Adrenal gland (tissue), 19 donors: ENCODE results near the gene NDP. TPM values are rescaled to one million over a fixed set of nuclear protein-coding genes. Genes with fewer than 3 reads are reported as not detected.

Experiments used
- DNase-seq, 7 donors: peaks; one replicate each; pipeline ENCODE4 v3.0.0-alpha.2; 2019 to 2020
- H3K27ac ChIP-seq, 5 donors: fragments of 200-600 bp; sonication (generic) in 4 of 5; 1 replicate in 3 of 5; 2 replicates in 2 of 5; pipeline versions ENCODE4 v1.5.1 to v1.8.0; 2016 to 2020; ENCODE audit warnings: mild to moderate bottlenecking in 1 of 5
- H3K27me3 ChIP-seq: fragments of 200-600 bp; 2 replicates; pipeline ENCODE4 v1.8.0; 2021
- H3K36me3 ChIP-seq, 2 donors: fragments of 200-600 bp; replicated peaks in 1 of 2; 1 replicate in 1 of 2; 2 replicates in 1 of 2; pipeline versions ENCODE4 v1.5.1 to v1.8.0; 2018 to 2022
- H3K4me1 ChIP-seq, 2 donors: fragments of 200-600 bp; replicated peaks in 1 of 2; 1 replicate in 1 of 2; 2 replicates in 1 of 2; pipeline versions ENCODE4 v1.5.1 to v1.8.0; 2018 to 2021
- H3K4me3 ChIP-seq, 4 donors: fragments of 200-600 bp; sonication (generic) in 3 of 4; one replicate each; pipeline ENCODE4 v1.5.1; 2016 to 2018
- H3K9me3 ChIP-seq, 3 donors: fragments of 200-600 bp; sonication (generic) in 1 of 3; replicated peaks in 1 of 3; 1 replicate in 2 of 3; 2 replicates in 1 of 3; pipeline versions ENCODE4 v1.5.1 to v1.8.0; 2016 to 2021
- POLR2A ChIP-seq, 2 donors: fragments of 450-650 bp; IDR thresholded peaks; one replicate each; pipeline ENCODE4 v1.6.1; 2017; ENCODE audit warnings: antibody characterized with exemption in 2 of 2, mild to moderate bottlenecking in 2 of 2, moderate library complexity in 1 of 2
- WGBS, 4 donors: extraction: QIAGEN DNeasy Blood & Tissue Kit in 2 of 4; methylation state at CpG; one replicate each; pipeline versions ENCODE4 v1.1.5 to v1.1.7; 2013 to 2017; 5-methylcytosine and 5-hydroxymethylcytosine counted together
- intact Hi-C, 2 donors: fragments of 100-400 bp; cut with DNase I; formaldehyde crosslinking; loops; one replicate each; pipeline versions ENCODE4 v1.14.1 to v1.15.0; 2022 to 2023
- long read RNA-seq, 10 donors: library from polyadenylated mRNA in 3 of 10; unstranded in 2 of 10; stranded (forward) in 1 of 10; transcript quantifications; one replicate each; pipeline ENCODE4 v2.0.0 and lab custom pipeline, GENCODE V29; 2021 to 2026
- polyA plus RNA-seq, 3 donors: library from polyadenylated mRNA; stranded (reverse); fragments of 200-250 nt in 2 of 3; fragments of 350-450 nt in 1 of 3; fragmentation: Illumina TruSeq in 1 of 3; extraction: RNeasy Lipid Tissue Mini Kit (QIAGEN cat#74804) in 1 of 3; gene quantifications; one replicate each; pipeline ENCODE4 v1.2.3, GENCODE V29; 2013 to 2014
- total RNA-seq, 9 donors: library from RNA; depleted of rRNA in 4 of 9; stranded (reverse); fragments of >200 nt in 4 of 9; fragments of 120-200 nt in 1 of 9; fragmentation: NEBNext Ultra II Directional in 1 of 9; extraction: Animal tissue kit (Norgen Biotek cat#: 25700) in 1 of 9; gene quantifications; one replicate each; pipeline versions ENCODE4 v1.1.0 to v1.2.4, GENCODE V29; 2013 to 2023
- TF ChIP-seq, protein P1 (sequence below), 6 experiments: fragments of 450-650 bp in 4 of 6; fragments of 200-600 bp in 2 of 6; sonication (generic) in 1 of 6; IDR thresholded peaks; 1 replicate in 5 of 6; 2 replicates in 1 of 6; pipeline versions ENCODE4 v1.5.1 to v1.8.0; 2016 to 2021; ENCODE audit warnings: antibody characterized with exemption in 6 of 6, mild to moderate bottlenecking in 2 of 6, moderate library complexity in 1 of 6
- donor health status: healthy with polysubstance abuse.
- donor health status: Bipolar disorder and iron deficiency.
- donor health status: DM: yes; HTN: yes; CAD: no.
- donor health status: DM: no; HTN: no; CAD: no.
- donor health status: DM: no; HTN: no; CAD: no.
- donor health status: DM: yes; HTN: yes; CAD: no.

NDP gene, protein sequence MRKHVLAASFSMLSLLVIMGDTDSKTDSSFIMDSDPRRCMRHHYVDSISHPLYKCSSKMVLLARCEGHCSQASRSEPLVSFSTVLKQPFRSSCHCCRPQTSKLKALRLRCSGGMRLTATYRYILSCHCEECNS
- total RNA-seq, result 1 to 10 TPM in 2 of 9 donors, under 1 TPM in 3, not detected in 4; 0.38 to 4.3 (median 0.87) TPM
- under 1 TPM; 0.07 to 0.32 (median 0.20) TPM for polyA plus RNA-seq
- long read RNA-seq, donor 1, partial matches to known transcripts, result 0 of 3 reads
- long read RNA-seq, donor 1, other reads (novel, unspliced or antisense), result 0 of 3 reads
- long read RNA-seq, donor 2, result 0 reads
- long read RNA-seq, donor 3, result 0 reads
- long read RNA-seq, donor 4, result 0 reads
- long read RNA-seq, donor 5, result 0 reads
- long read RNA-seq, donor 6, result 0 reads
- long read RNA-seq, donor 7, result 0 reads
- long read RNA-seq, donor 8, result 0 reads
- long read RNA-seq, donor 9, result 0 reads
- long read RNA-seq, donor 10, result 0 reads

DNA sequence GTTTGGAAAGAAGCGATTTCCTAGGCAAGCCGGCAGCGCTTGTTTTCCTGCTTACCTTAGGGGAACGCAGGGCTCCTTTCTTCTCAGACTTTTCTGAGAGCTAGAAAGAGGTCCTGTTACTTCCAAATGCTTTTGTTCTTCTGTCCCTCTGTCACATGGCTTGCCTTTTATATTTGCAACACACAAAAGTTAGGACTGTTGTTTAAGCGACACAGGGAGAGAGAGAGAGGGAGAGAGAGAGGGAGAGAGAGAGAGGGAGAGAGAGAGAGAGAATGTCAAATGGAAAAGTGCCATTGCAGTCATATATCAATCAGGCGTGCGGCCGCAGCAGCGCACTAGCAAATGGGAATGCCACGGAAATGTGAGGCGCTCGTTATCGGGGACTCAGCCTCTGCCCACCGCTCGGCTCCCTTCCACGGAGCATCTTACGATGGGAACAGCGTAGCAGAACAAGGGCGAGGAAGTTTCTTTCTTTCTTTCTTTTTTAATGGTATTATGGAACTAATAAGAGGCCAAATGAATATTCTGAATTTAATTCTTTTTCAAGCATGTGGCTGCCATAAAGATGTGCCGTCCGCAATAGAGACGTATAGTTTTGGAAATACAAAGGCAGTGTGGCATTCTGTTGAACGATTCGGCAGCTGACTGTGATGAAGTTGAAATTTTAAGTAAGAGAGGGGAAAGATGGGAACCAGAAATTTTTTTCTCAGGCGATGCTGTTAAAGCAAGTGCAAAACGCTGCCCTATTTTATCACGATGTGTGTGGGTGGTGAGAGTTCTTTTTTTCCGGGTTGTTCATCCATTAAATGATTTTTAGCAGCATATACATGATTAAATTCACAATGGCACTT is at the start of gene NDP:
Gene NDP, minus strand, starts transcription at position 142 of the 851 bp plus-strand sequence. CDS start 14,745 bp downstream, outside the sequence.
- 9 to 27% (median 14%) methylated on average over 28 of the region's 28 CpGs for WGBS, 4 donors
- intact Hi-C loops, result no loop called here
- Histone ChIP-seq H3K4me3 (peak within 1 kb of the TSS in 1 of 4 donors; percentile 35), H3K4me1 (no peaks in the 10 kb centered on the region), H3K27ac (no peak within 1 kb of the TSS), H3K36me3 (no peaks in the 10 kb centered on the region), H3K27me3 (peaks cover 39% of the 10 kb centered on the region), H3K9me3 (no peaks in the 10 kb centered on the region)
- no peak for DNase-seq
- TF ChIP-seq POLR2A (IDR thresholded peaks at IDR 0.05), result no peak
- TF ChIP-seq, protein P1, sequence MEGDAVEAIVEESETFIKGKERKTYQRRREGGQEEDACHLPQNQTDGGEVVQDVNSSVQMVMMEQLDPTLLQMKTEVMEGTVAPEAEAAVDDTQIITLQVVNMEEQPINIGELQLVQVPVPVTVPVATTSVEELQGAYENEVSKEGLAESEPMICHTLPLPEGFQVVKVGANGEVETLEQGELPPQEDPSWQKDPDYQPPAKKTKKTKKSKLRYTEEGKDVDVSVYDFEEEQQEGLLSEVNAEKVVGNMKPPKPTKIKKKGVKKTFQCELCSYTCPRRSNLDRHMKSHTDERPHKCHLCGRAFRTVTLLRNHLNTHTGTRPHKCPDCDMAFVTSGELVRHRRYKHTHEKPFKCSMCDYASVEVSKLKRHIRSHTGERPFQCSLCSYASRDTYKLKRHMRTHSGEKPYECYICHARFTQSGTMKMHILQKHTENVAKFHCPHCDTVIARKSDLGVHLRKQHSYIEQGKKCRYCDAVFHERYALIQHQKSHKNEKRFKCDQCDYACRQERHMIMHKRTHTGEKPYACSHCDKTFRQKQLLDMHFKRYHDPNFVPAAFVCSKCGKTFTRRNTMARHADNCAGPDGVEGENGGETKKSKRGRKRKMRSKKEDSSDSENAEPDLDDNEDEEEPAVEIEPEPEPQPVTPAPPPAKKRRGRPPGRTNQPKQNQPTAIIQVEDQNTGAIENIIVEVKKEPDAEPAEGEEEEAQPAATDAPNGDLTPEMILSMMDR (IDR thresholded peaks at IDR 0.05), result no peak

DNA sequence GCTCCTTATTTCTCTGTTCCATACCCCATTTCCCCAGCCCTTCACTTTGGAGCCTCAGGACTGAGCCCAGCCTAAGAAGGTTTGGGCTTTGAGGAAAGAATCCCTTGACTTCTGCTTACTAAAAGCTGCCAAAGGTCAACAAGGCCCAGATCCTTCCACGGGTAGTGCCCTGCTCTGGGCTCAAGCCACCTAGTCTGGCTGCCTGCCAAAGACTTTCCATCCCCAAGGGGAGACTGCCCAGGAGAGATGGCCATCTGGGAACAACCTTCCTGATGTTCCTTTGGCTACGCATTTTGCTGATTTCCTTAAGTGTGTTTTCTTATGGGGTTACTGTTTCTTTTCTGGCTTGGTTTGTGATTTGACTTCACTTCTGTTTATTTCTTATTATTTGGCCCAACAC is 49.8 kb upstream of the NDP start:
- DNase-seq, result no peak
- Histone ChIP-seq H3K36me3 (no peaks in the 10 kb centered on the region), H3K4me3 (no peak overlapping the region), H3K27me3 (peaks cover 2% of the 10 kb centered on the region), H3K4me1 (no peaks in the 10 kb centered on the region), H3K9me3 (no peaks in the 10 kb centered on the region), H3K27ac (no peak overlapping the region)
- intact Hi-C loops, result loop anchor here in 1 of 2 donors (10.0 kb wide), 1 partner anchor 58 kb away; no protein-coding TSS in a partner anchor
- 50 to 69% (median 66%) methylated on average over 2 of the region's 2 CpGs for WGBS, 4 donors
- no peak for TF ChIP-seq POLR2A (IDR thresholded peaks at IDR 0.05)
- TF ChIP-seq, protein P1 (IDR thresholded peaks at IDR 0.05), result no peak

DNA sequence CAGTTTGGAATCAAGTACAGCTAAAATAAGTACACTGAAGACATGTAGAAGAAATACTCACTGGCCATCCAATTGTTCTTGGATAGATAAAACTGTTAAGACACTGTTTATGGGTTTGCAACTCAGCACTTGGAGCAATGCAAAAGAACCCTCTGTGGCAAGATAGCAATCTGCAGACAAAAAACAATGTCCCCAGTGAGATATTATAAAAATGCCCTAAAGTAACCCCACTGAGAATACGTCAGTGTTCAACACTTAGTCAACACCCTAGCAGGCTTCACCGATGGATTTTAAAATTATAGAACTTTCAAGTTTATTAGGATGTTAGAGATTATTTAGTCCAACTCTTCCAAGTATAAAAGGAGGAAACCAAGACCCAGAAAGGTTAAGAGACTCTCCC is 47.5 kb upstream of the NDP start:
- no peak overlapping the region for H3K27ac ChIP-seq
- TF ChIP-seq, protein P1 (IDR thresholded peaks at IDR 0.05), result no peak
- no peak for TF ChIP-seq POLR2A (IDR thresholded peaks at IDR 0.05)
- no peaks in the 10 kb centered on the region for H3K27me3 ChIP-seq
- H3K9me3 ChIP-seq, result no peaks in the 10 kb centered on the region
- intact Hi-C loops, result loop anchor here in 1 of 2 donors (10.0 kb wide), 1 partner anchor 56 kb away; no protein-coding TSS in a partner anchor
- no peaks in the 10 kb centered on the region for H3K36me3 ChIP-seq
- H3K4me3 ChIP-seq, result no peak overlapping the region
- DNase-seq, result no peak
- H3K4me1 ChIP-seq, result no peaks in the 10 kb centered on the region
- 80 to 89% (median 82%) methylated on average over 2 of the region's 2 CpGs for WGBS, 4 donors

DNA sequence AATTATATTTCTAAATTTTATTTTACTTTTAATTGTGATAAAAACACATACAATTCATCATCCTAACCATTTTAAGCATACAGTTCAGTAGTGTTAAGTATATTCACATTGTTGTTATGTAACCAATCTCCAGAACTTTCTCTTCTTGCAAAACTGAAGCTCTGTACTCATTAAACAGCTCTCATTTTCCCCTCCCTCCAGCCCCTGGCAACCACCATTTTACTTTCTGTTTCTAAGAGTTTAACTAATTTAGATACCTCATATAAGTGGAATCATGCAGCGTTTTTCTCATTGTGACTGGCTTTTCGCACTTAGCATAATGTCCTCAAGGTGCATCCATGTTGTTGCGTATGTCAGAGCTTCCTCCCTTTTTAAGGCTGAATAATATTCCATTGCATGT is 46.7 kb upstream of the NDP start:
- Histone ChIP-seq H3K36me3 (no peaks in the 10 kb centered on the region), H3K4me1 (no peaks in the 10 kb centered on the region), H3K27me3 (no peaks in the 10 kb centered on the region), H3K27ac (no peak overlapping the region), H3K9me3 (no peaks in the 10 kb centered on the region), H3K4me3 (no peak overlapping the region)
- intact Hi-C loops, result loop anchor here in 1 of 2 donors (10.0 kb wide), 1 partner anchor 55 kb away; no protein-coding TSS in a partner anchor
- WGBS, 4 donors, result 72 to 93% (median 82%) methylated on average over 3 of the region's 3 CpGs
- DNase-seq, result no peak
- TF ChIP-seq POLR2A (IDR thresholded peaks at IDR 0.05), result no peak
- TF ChIP-seq, protein P1 (IDR thresholded peaks at IDR 0.05), result no peak
